WI38 (cell line): ENCODE results near the gene MPC1L.

Source experiments
- H3K4me3 ChIP-seq: 2 replicates; pipeline ENCODE4 v1.5.1; 2011; ENCODE audit warnings: low read depth, mild to moderate bottlenecking, control low read depth, low read length
- TF ChIP-seq, protein P1 (sequence below): IDR thresholded peaks from 2 replicates; pipeline ENCODE4 v1.5.1; 2012; ENCODE audit warnings: low read depth, mild to moderate bottlenecking, control low read depth, low read length

The MPC1L gene

DNA sequence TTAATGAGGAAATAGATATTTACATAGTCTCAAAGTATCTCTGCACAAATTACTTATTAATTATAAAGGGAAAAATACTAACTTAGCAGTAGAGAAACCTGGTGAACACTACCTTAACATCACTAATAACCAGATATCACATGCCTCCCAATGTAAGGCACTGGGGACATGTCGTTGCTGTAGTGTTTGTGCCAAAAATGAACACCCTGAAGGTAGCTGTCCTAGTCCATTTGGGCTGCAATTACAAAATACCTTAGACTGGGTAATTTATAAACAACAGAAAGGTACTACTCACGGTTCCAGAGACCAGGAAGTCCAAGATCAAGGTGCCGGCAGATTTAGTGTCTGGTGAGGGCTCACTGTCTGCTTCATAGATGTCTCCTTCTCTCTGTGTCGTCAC is 10.7 kb upstream of the MPC1L start:
- TF ChIP-seq, protein P1, sequence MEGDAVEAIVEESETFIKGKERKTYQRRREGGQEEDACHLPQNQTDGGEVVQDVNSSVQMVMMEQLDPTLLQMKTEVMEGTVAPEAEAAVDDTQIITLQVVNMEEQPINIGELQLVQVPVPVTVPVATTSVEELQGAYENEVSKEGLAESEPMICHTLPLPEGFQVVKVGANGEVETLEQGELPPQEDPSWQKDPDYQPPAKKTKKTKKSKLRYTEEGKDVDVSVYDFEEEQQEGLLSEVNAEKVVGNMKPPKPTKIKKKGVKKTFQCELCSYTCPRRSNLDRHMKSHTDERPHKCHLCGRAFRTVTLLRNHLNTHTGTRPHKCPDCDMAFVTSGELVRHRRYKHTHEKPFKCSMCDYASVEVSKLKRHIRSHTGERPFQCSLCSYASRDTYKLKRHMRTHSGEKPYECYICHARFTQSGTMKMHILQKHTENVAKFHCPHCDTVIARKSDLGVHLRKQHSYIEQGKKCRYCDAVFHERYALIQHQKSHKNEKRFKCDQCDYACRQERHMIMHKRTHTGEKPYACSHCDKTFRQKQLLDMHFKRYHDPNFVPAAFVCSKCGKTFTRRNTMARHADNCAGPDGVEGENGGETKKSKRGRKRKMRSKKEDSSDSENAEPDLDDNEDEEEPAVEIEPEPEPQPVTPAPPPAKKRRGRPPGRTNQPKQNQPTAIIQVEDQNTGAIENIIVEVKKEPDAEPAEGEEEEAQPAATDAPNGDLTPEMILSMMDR = no peak
- H3K4me3 ChIP-seq = no peak overlapping the region

DNA sequence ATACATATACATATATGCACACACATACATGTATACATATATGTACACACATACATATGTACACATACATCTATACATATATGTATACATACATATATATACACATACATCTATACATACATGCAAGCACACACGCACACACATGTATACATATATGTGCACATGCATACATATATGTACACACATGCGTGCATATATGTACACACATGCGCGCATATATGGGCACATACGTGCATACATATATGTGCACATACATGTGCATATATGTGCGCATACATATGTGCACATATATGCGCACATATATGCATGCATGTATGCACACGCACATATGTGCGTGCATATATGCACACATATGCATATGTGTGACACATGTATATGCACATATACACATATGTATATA is 7.3 kb upstream of the MPC1L start:
- TF ChIP-seq, protein P1 = no peak
- no peak overlapping the region for H3K4me3 ChIP-seq

GRCh38 chrX:40617566-40617965 is 5.7 kb upstream of the MPC1L start:
- no peak overlapping the region for H3K4me3 ChIP-seq
- TF ChIP-seq, protein P1 = no peak

DNA sequence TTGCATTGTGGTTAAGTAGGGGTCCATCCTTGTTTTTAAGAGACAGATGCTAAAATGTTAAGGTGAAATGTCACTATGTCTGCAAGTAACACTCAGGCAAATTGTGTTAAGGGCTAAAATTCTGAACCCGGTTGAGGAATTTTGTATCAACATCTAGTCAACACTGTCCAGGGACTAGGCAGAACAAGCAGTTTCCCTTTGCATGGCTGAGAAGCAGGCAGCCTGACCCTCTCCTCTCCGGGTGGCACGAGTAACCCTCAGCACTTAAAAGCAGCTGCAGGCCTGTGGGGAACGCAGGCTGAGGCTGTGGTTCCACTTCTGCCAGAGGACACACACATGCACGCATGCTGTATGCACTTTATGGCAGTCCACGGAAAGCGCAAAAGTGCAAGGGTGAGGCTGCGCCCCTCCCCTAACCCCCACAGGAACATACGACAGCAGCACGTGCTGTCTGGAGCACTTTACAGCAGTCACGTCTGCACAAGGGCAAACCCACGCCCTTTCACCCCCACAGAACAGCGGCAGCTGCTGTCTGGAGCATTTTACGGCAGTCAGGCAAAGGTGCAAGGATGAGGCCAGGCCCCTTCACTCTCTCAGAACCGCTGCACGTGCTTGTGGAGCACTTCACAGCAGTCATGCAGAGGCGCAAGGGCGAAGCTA is 619 bp upstream of the MPC1L start:
- H3K4me3 ChIP-seq = no peak overlapping the region
- TF ChIP-seq, protein P1 = no peak

- TF ChIP-seq, protein P1 = no peak
- H3K4me3 ChIP-seq = no peak overlapping the region
Measured at GRCh38 chrX:40623665-40624064, 437 bp downstream of the MPC1L start.

- TF ChIP-seq, protein P1 = no peak
- no peak overlapping the region for H3K4me3 ChIP-seq
Measured at GRCh38 chrX:40625294-40625693, 2.1 kb downstream of the MPC1L start.

GRCh38 chrX:40628506-40628905 is 5.3 kb downstream of the MPC1L start:
- H3K4me3 ChIP-seq = no peak overlapping the region
- TF ChIP-seq, protein P1 = no peak
